Measurements from ENCODE around the gene LRRC47. TPM values are rescaled to one million over a fixed set of nuclear protein-coding genes. Genes with fewer than 3 reads are reported as not detected.
"Not testable (repeated sequence)": the region's sequence is repeated elsewhere in the genome, so short reads cannot be mapped to it uniquely, and the experiment has no call there.

LRRC47 gene
- total RNA-seq, 4 donors from 2014 or later = 21.6 to 33.5 (median 30.9) TPM

GRCh38 chr1:3807769-3808168, 11.5 kb upstream of the LRRC47 start:
- ATAC-seq (ENCODE audit: low FRiP score) = no peak
- no peak for TF ChIP-seq CTCF (IDR thresholded peaks at IDR 0.05)
- no peak for DNase-seq (ENCODE audit: low spot score)

- ATAC-seq (ENCODE audit: low FRiP score) (no peak), DNase-seq (ENCODE audit: low spot score) (no peak)
- TF ChIP-seq CTCF (IDR thresholded peaks at IDR 0.05) = no peak
Observed at GRCh38 chr1:3805038-3805437, 8.7 kb upstream of the LRRC47 start.

GRCh38 chr1:3804627-3804944, 8.3 kb upstream of the LRRC47 start:
- DNase-seq (ENCODE audit: low spot score); ATAC-seq (ENCODE audit: low FRiP score): not testable (repeated sequence)

GRCh38 chr1:3803905-3804626, 7.8 kb upstream of the LRRC47 start:
- no peak for TF ChIP-seq CTCF (IDR thresholded peaks at IDR 0.05)
- ATAC-seq (ENCODE audit: low FRiP score) = no peak
- no peak for DNase-seq (ENCODE audit: low spot score)

GRCh38 chr1:3800795-3801194, 4.5 kb upstream of the LRRC47 start:
- not testable (repeated sequence) for ATAC-seq (ENCODE audit: low FRiP score); DNase-seq (ENCODE audit: low spot score)

- ATAC-seq (ENCODE audit: low FRiP score) = no peak
- no peak for TF ChIP-seq CTCF (IDR thresholded peaks at IDR 0.05)
- DNase-seq (ENCODE audit: low spot score) = no peak
Observed at GRCh38 chr1:3799976-3800685, 3.8 kb upstream of the LRRC47 start.

- peak; percentile 13 for ATAC-seq (ENCODE audit: low FRiP score)
- no peak for TF ChIP-seq CTCF (IDR thresholded peaks at IDR 0.05)
- DNase-seq (ENCODE audit: low spot score) = no peak
Observed at GRCh38 chr1:3795453-3796214, 664 bp downstream of the LRRC47 start.

GRCh38 chr1:3790952-3791351, 5.3 kb downstream of the LRRC47 start:
- no peak for TF ChIP-seq CTCF (IDR thresholded peaks at IDR 0.05)
- DNase-seq (ENCODE audit: low spot score) (no peak), ATAC-seq (ENCODE audit: low FRiP score) (no peak)
